Measurements from ENCODE around the gene CDKN3.
"Not testable (repeated sequence)": the region's sequence is repeated elsewhere in the genome, so short reads cannot be mapped to it uniquely, and the experiment has no call there.

CDKN3 gene

GRCh38 chr14:54383835-54384234, 13.0 kb upstream of the CDKN3 start:
- no peak for TF ChIP-seq CTCF (IDR thresholded peaks at IDR 0.05; ENCODE audit: extremely low read depth, insufficient read depth, missing control alignments)
- in situ Hi-C loops (cut with MboI; ENCODE audit: low pct_unique_long_range_greater_than_20kb, low sequenced_read_pairs, unreplicated experiment) = no loop called here
- no peak for DNase-seq (ENCODE audit: low spot score)

- in situ Hi-C loops (cut with MboI; ENCODE audit: low pct_unique_long_range_greater_than_20kb, low sequenced_read_pairs, unreplicated experiment) = no loop called here
- no peak for DNase-seq (ENCODE audit: low spot score)
- TF ChIP-seq CTCF (IDR thresholded peaks at IDR 0.05; ENCODE audit: extremely low read depth, insufficient read depth, missing control alignments) = no peak
Measured at GRCh38 chr14:54385556-54385955, 11.3 kb upstream of the CDKN3 start.

- no peak for DNase-seq (ENCODE audit: low spot score)
- TF ChIP-seq CTCF (IDR thresholded peaks at IDR 0.05; ENCODE audit: extremely low read depth, insufficient read depth, missing control alignments) = no peak
- in situ Hi-C loops (cut with MboI; ENCODE audit: low pct_unique_long_range_greater_than_20kb, low sequenced_read_pairs, unreplicated experiment) = no loop called here
Measured at GRCh38 chr14:54387328-54387727, 9.5 kb upstream of the CDKN3 start.

DNA sequence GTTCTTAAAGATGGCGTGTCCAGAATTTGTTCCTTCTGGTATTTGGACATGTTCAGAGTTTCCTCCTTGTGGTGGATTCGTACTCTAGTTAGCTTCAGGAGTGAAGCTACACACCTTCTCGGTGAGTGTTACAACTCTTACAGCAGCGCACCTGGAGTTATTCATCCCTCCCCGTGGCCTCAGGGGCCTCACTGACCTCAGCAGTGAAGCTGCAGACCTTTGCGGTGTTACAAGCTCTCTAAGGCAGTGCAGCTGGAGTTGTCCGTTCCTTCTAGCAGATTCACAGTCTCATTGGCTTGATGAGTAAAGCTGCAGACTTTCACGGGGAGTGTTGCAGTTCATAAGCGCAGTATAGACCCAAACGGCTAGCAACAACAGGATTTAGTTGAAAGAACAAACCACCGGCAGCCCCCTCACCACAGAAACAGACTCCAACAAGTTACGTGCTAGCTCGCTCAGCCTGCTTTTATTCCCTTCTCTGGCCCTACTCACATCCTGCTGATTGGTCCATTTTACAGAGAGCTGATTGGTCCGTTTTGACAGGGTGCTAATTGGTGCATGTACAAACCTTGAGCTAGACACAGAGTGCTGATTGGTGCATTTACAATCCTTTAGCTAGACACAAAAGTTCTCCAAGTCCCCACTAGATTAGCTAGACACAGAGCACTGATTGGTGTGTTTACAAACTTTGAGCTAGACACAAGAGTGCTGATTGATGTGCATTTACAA, 4.5 kb upstream of the CDKN3 start:
- in situ Hi-C loops (cut with MboI; ENCODE audit: low pct_unique_long_range_greater_than_20kb, low sequenced_read_pairs, unreplicated experiment) = no loop called here
- no peak for TF ChIP-seq CTCF (IDR thresholded peaks at IDR 0.05; ENCODE audit: extremely low read depth, insufficient read depth, missing control alignments)
- no peak for DNase-seq (ENCODE audit: low spot score)

- in situ Hi-C loops (cut with MboI; ENCODE audit: low pct_unique_long_range_greater_than_20kb, low sequenced_read_pairs, unreplicated experiment); DNase-seq (ENCODE audit: low spot score): not testable (repeated sequence)
Measured at GRCh38 chr14:54392986-54393884, 3.6 kb upstream of the CDKN3 start.

GRCh38 chr14:54394596-54394995, 2.2 kb upstream of the CDKN3 start:
- no peak for TF ChIP-seq CTCF (IDR thresholded peaks at IDR 0.05; ENCODE audit: extremely low read depth, insufficient read depth, missing control alignments)
- no peak for DNase-seq (ENCODE audit: low spot score)
- in situ Hi-C loops (cut with MboI; ENCODE audit: low pct_unique_long_range_greater_than_20kb, low sequenced_read_pairs, unreplicated experiment) = no loop called here

GRCh38 chr14:54395284-54395683, 1.5 kb upstream of the CDKN3 start:
- in situ Hi-C loops (cut with MboI; ENCODE audit: low pct_unique_long_range_greater_than_20kb, low sequenced_read_pairs, unreplicated experiment) = no loop called here
- TF ChIP-seq CTCF (IDR thresholded peaks at IDR 0.05; ENCODE audit: extremely low read depth, insufficient read depth, missing control alignments) = no peak
- DNase-seq (ENCODE audit: low spot score) = no peak

Measured in GM13977 (cell line).